ENCODE data around the gene FGD1.
A peak's percentile ranks its signal among the peaks of the same experiment; 100 is the strongest.
"Not testable (repeated sequence)": the region's sequence is repeated elsewhere in the genome, so short reads cannot be mapped to it uniquely, and the experiment has no call there.

The FGD1 gene

GRCh38 chrX:54495814-54496516 lies at the start of gene FGD1:
Gene FGD1 (minus strand): TSS chrX:54496234. CDS start chrX:54495432, 802 bp downstream.
- DNase-seq (ENCODE audit: low read depth in 3 of 3) = peak; percentile 13 to 24 (median 21)

GRCh38 chrX:54542239-54542638 lies 46.2 kb upstream of the FGD1 start:
- DNase-seq (ENCODE audit: low read depth in 3 of 3) = not testable (repeated sequence)

- DNase-seq (ENCODE audit: low read depth in 3 of 3) = no peak
Observed at GRCh38 chrX:54540289-54540688, 44.3 kb upstream of the FGD1 start.

GRCh38 chrX:54534271-54534670 lies 38.2 kb upstream of the FGD1 start:
- no peak for DNase-seq (ENCODE audit: low read depth in 3 of 3)

- peak in 2 of 3 experiments; percentile 0 to 9 for DNase-seq (ENCODE audit: low read depth in 3 of 3)
Observed at GRCh38 chrX:54530357-54530900, 34.4 kb upstream of the FGD1 start.

GRCh38 chrX:54529552-54530356 lies 33.7 kb upstream of the FGD1 start, which contains the start of gene GNL3L:
Gene GNL3L (plus strand): TSS chrX:54530219. CDS start chrX:54532567, 2,348 bp downstream.
- DNase-seq (ENCODE audit: low read depth in 3 of 3) = peak; percentile 60 to 71 (median 65)

GRCh38 chrX:54529151-54529550 lies 33.1 kb upstream of the FGD1 start:
- DNase-seq (ENCODE audit: low read depth in 3 of 3) = no peak

GRCh38 chrX:54509400-54509799 lies 13.4 kb upstream of the FGD1 start:
- DNase-seq (ENCODE audit: low read depth in 3 of 3) = no peak

GRCh38 chrX:54496936-54497335 lies 902 bp upstream of the FGD1 start:
- no peak for DNase-seq (ENCODE audit: low read depth in 3 of 3)

GRCh38 chrX:54496517-54496852 lies 451 bp upstream of the FGD1 start:
- no peak for DNase-seq (ENCODE audit: low read depth in 3 of 3)

- no peak for DNase-seq (ENCODE audit: low read depth in 3 of 3)
Observed at GRCh38 chrX:54494989-54495813, 833 bp downstream of the FGD1 start.

- no peak for DNase-seq (ENCODE audit: low read depth in 3 of 3)
Observed at GRCh38 chrX:54494166-54494988, 1.7 kb downstream of the FGD1 start.

GRCh38 chrX:54492340-54492739 lies 3.7 kb downstream of the FGD1 start:
- no peak for DNase-seq (ENCODE audit: low read depth in 3 of 3)

- DNase-seq (ENCODE audit: low read depth in 3 of 3) = not testable (repeated sequence)
Observed at GRCh38 chrX:54489819-54490218, 6.2 kb downstream of the FGD1 start.

GRCh38 chrX:54484666-54485065 lies 11.4 kb downstream of the FGD1 start:
- no peak for DNase-seq (ENCODE audit: low read depth in 3 of 3)

- no peak for DNase-seq (ENCODE audit: low read depth in 3 of 3)
Observed at GRCh38 chrX:54483946-54484345, 12.1 kb downstream of the FGD1 start.

- DNase-seq (ENCODE audit: low read depth in 3 of 3) = no peak
Observed at GRCh38 chrX:54482839-54483593, 13.0 kb downstream of the FGD1 start.

GRCh38 chrX:54479136-54480111 lies 16.6 kb downstream of the FGD1 start:
- DNase-seq (ENCODE audit: low read depth in 3 of 3) = no peak

Measured in stimulated activated CD4-positive, alpha-beta T cell treated with anti-CD3 and anti-CD28 coated beads, TNF-alpha, amount 100 ng/mL, for 4 hours (primary cell).